Suprapubic skin (tissue), 4 donors: ENCODE measurements around the gene TAS2R20.

Source experiments
- CTCF ChIP-seq, 2 donors: fragments of 200-600 bp in 1 of 2; fragments of 450-650 bp in 1 of 2; sonication (generic) in 1 of 2; IDR thresholded peaks; one replicate each; pipeline ENCODE4 v1.5.1; 2016 to 2019; ENCODE audit warnings: antibody characterized with exemption in 2 of 2, mild to moderate bottlenecking in 1 of 2, moderate library complexity in 1 of 2
- EP300 ChIP-seq: sonication (generic); formaldehyde crosslinking; IDR thresholded peaks from one replicate; pipeline ENCODE4 v1.6.1; 2017; ENCODE audit warnings: antibody characterized with exemption
- POLR2A ChIP-seq, 2 donors: fragments of 450-650 bp; IDR thresholded peaks; one replicate each; pipeline ENCODE4 v1.6.1; 2017; ENCODE audit warnings: antibody characterized with exemption in 2 of 2, mild to moderate bottlenecking in 2 of 2, moderate library complexity in 2 of 2
- POLR2AphosphoS5 ChIP-seq, 3 donors: sonication (generic); formaldehyde crosslinking; IDR thresholded peaks; one replicate each; pipeline ENCODE4 v1.6.1; 2017; ENCODE audit warnings: antibody characterized with exemption in 3 of 3

GRCh38 chr12:10966314-10966713 lies 31.8 kb downstream of the TAS2R20 start:
- TF ChIP-seq CTCF (IDR thresholded peaks at IDR 0.05) (no peak), POLR2AphosphoS5 (IDR thresholded peaks at IDR 0.05) (no peak), POLR2A (IDR thresholded peaks at IDR 0.05) (no peak), EP300 (no peak)
